CD4-positive, alpha-beta memory T cell (primary cell): Measurements from ENCODE around the gene MAD1L1. TPM values are rescaled to one million over a fixed set of nuclear protein-coding genes. Genes with fewer than 3 reads are reported as not detected.

Source experiments
- CTCF ChIA-PET: fragments of 350-600 bp; sonication (Branson Sonifier 250); formaldehyde crosslinking; loops from one replicate; lab custom pipeline; 2021; ENCODE audit warnings: inconsistent platforms; ENCODE audit not compliant: partially characterized antibody; lab: Charles Lee
- POLR2A ChIA-PET: fragments of 350-600 bp; sonication (Branson Sonifier 250); formaldehyde crosslinking; loops from one replicate; lab custom pipeline; 2021; ENCODE audit not compliant: partially characterized antibody; lab: Charles Lee
- DNase-seq, 5 donors: peaks; one replicate each; pipeline versions ENCODE4 v3.0.0 to v3.0.0-alpha.2; 2020 to 2022; ENCODE audit warnings: mixed read lengths in 1 of 5
- H3K27ac ChIP-seq: one replicate; pipeline ENCODE4 v1.7.0; 2013; ENCODE audit warnings: low read depth, low read length
- H3K27me3 ChIP-seq: 2 replicates; pipeline ENCODE4 v1.7.0; 2013; ENCODE audit warnings: mild to moderate bottlenecking, low read length, moderate library complexity; ENCODE audit not compliant: insufficient read depth
- H3K36me3 ChIP-seq: 2 replicates; pipeline ENCODE4 v1.7.0; 2013; ENCODE audit warnings: mild to moderate bottlenecking, low read length, moderate library complexity; ENCODE audit not compliant: insufficient read depth
- H3K4me1 ChIP-seq: 2 replicates; pipeline ENCODE4 v1.7.0; 2013; ENCODE audit warnings: mild to moderate bottlenecking, low read length, moderate library complexity; ENCODE audit not compliant: insufficient read depth
- H3K4me3 ChIP-seq, 2 donors: one replicate each; pipeline ENCODE4 v1.7.0; 2013; ENCODE audit warnings: low read length in 2 of 2, mild to moderate bottlenecking in 1 of 2
- H3K9me3 ChIP-seq, 2 donors: one replicate each; pipeline ENCODE4 v1.7.0; 2013; ENCODE audit warnings: low read length in 2 of 2, control low read depth in 1 of 2; ENCODE audit not compliant: control insufficient read depth in 1 of 2
- H3K27ac Mint-ChIP-seq, 7 donors: one replicate each; pipeline ENCODE4 v1.8.0; 2020 to 2021; ENCODE audit warnings: mixed read lengths in 7 of 7, mild to moderate bottlenecking in 6 of 7, inconsistent platforms in 3 of 7, moderate library complexity in 3 of 7
- H3K27me3 Mint-ChIP-seq, 2 donors: one replicate each; pipeline ENCODE4 v1.8.0; 2020 to 2021; ENCODE audit warnings: mixed read lengths in 2 of 2
- H3K36me3 Mint-ChIP-seq, 2 donors: one replicate each; pipeline ENCODE4 v1.8.0; 2020 to 2021; ENCODE audit warnings: mixed read lengths in 2 of 2, inconsistent platforms in 1 of 2, mild to moderate bottlenecking in 1 of 2
- H3K4me1 Mint-ChIP-seq, 4 donors: one replicate each; pipeline ENCODE4 v1.8.0; 2020 to 2021; ENCODE audit warnings: mixed read lengths in 4 of 4, mild to moderate bottlenecking in 1 of 4
- H3K4me3 Mint-ChIP-seq, 8 donors: one replicate each; pipeline ENCODE4 v1.8.0; 2020 to 2021; ENCODE audit warnings: mixed read lengths in 8 of 8, mild to moderate bottlenecking in 7 of 8, moderate library complexity in 6 of 8, inconsistent platforms in 3 of 8
- H3K9me3 Mint-ChIP-seq, 8 donors: one replicate each; pipeline ENCODE4 v1.8.0; 2020 to 2021; ENCODE audit warnings: mixed read lengths in 8 of 8, mild to moderate bottlenecking in 5 of 8, inconsistent platforms in 3 of 8, moderate library complexity in 1 of 8
- intact Hi-C: fragments of 100-400 bp; cut with micrococcal nuclease; formaldehyde crosslinking; loops from one replicate; pipeline ENCODE4 v1.15.1; 2023
- polyA plus RNA-seq, 2 donors: library from polyadenylated mRNA; unstranded; fragments of 300-500 nt; fragmentation: Illumina TruSeq; gene quantifications; one replicate each; pipeline ENCODE4 v1.2.3, GENCODE V29; 2021
- total RNA-seq, 2 experiments: library from RNA; stranded (reverse); gene quantifications; one replicate each; pipeline ENCODE4 v1.2.3, GENCODE V29; 2021

The MAD1L1 gene
- total and polyA plus RNA-seq, 4 experiments from 2014 or later, result 89.9 to 132 (median 110) TPM

GRCh38 chr7:2066251-2066919, 166.4 kb downstream of the MAD1L1 start:
- peaks cover 1 to 3% of the 10 kb centered on the region in 2 donors for H3K36me3 Mint-ChIP-seq

GRCh38 chr7:2065528-2065927, 167.2 kb downstream of the MAD1L1 start:
- Mint-ChIP-seq H3K27ac (peak overlapping the region in 1 of 7 donors; percentile 8), H3K9me3 (peaks cover 0 to 2% (median 0%) of the 10 kb centered on the region in 8 donors), H3K36me3 (peaks cover 1 to 6% of the 10 kb centered on the region in 2 donors), H3K4me3 (no peak overlapping the region), H3K4me1 (peaks cover 10 to 32% (median 24%) of the 10 kb centered on the region in 4 donors), H3K27me3 (no peaks in the 10 kb centered on the region)
- intact Hi-C loops, result no loop called here
- no peaks in the 10 kb centered on the region for H3K9me3 ChIP-seq
- no peaks in the 10 kb centered on the region for H3K27me3 ChIP-seq
- DNase-seq, result no peak
- ChIA-PET CTCF (interaction anchor here (0.7 kb wide), 1 partner anchor 54 kb away, joined by 4 read pairs; no protein-coding TSS in a partner anchor), POLR2A (interaction anchor here (2.4 kb wide), 1 partner anchor 126 kb away, joined by 7 read pairs; no protein-coding TSS in a partner anchor)
- H3K27ac ChIP-seq, result no peak overlapping the region
- H3K36me3 ChIP-seq, result no peaks in the 10 kb centered on the region
- peaks cover 16% of the 10 kb centered on the region for H3K4me1 ChIP-seq
- H3K4me3 ChIP-seq, result no peak overlapping the region

More at GRCh38 chr7:2066251-2066919, 166.4 kb downstream of the MAD1L1 start:
- intact Hi-C loops, result no loop called here
- H3K27me3 Mint-ChIP-seq, result no peaks in the 10 kb centered on the region
- H3K4me1 Mint-ChIP-seq, result peaks cover 10 to 32% (median 24%) of the 10 kb centered on the region in 4 donors
- no peaks in the 10 kb centered on the region for H3K27me3 ChIP-seq
- H3K27ac Mint-ChIP-seq, result peak overlapping the region; percentile 27 to 91 (median 85)
- no peaks in the 10 kb centered on the region for H3K36me3 ChIP-seq
- CTCF ChIA-PET, result interaction anchor here (0.7 kb wide), 1 partner anchor 53 kb away, joined by 4 read pairs; no protein-coding TSS in a partner anchor
- H3K4me3 ChIP-seq, result peak overlapping the region in 1 of 2 donors; percentile 36
- peak overlapping the region; percentile 39 to 74 (median 67) for H3K4me3 Mint-ChIP-seq
- POLR2A ChIA-PET, result interaction anchor here (2.4 kb wide), 1 partner anchor 127 kb away, joined by 7 read pairs; no protein-coding TSS in a partner anchor
- no peaks in the 10 kb centered on the region for H3K9me3 ChIP-seq
- peak in 4 of 5 donors; percentile 26 to 39 (median 32) for DNase-seq
- H3K27ac ChIP-seq, result peak overlapping the region; percentile 38
- H3K9me3 Mint-ChIP-seq, result no peaks in the 10 kb centered on the region
- peaks cover 16% of the 10 kb centered on the region for H3K4me1 ChIP-seq

GRCh38 chr7:2063563-2064260, 169.0 kb downstream of the MAD1L1 start:
- H3K9me3 ChIP-seq, result no peaks in the 10 kb centered on the region
- peak overlapping the region in 1 of 8 donors; percentile 44 for H3K4me3 Mint-ChIP-seq
- peaks cover 0 to 6% (median under 1%) of the 10 kb centered on the region in 8 donors for H3K9me3 Mint-ChIP-seq
- H3K27ac ChIP-seq, result no peak overlapping the region
- no peak for DNase-seq
- peaks cover 1 to 15% of the 10 kb centered on the region in 2 donors for H3K36me3 Mint-ChIP-seq
- H3K36me3 ChIP-seq, result no peaks in the 10 kb centered on the region
- ChIA-PET POLR2A (no interaction called here), CTCF (no interaction called here)
- H3K4me1 ChIP-seq, result peaks cover 16% of the 10 kb centered on the region
- peak overlapping the region in 5 of 7 donors; percentile 21 to 71 (median 61) for H3K27ac Mint-ChIP-seq
- intact Hi-C loops, result no loop called here
- H3K27me3 Mint-ChIP-seq, result no peaks in the 10 kb centered on the region
- H3K4me3 ChIP-seq, result no peak overlapping the region
- no peaks in the 10 kb centered on the region for H3K27me3 ChIP-seq
- H3K4me1 Mint-ChIP-seq, result peaks cover 10 to 34% (median 25%) of the 10 kb centered on the region in 4 donors

GRCh38 chr7:2062648-2063047, 170.1 kb downstream of the MAD1L1 start:
- H3K4me3 ChIP-seq, result no peak overlapping the region
- Mint-ChIP-seq H3K4me1 (peaks cover 9 to 32% (median 24%) of the 10 kb centered on the region in 4 donors), H3K4me3 (no peak overlapping the region), H3K9me3 (peaks cover 0 to 6% (median under 1%) of the 10 kb centered on the region in 8 donors), H3K27ac (peak overlapping the region in 3 of 7 donors; percentile 33 to 76 (median 53)), H3K36me3 (peaks cover 0 to 15% of the 10 kb centered on the region in 2 donors), H3K27me3 (no peaks in the 10 kb centered on the region)
- H3K36me3 ChIP-seq, result no peaks in the 10 kb centered on the region
- H3K9me3 ChIP-seq, result no peaks in the 10 kb centered on the region
- ChIA-PET CTCF (no interaction called here), POLR2A (no interaction called here)
- intact Hi-C loops, result no loop called here
- H3K27ac ChIP-seq, result no peak overlapping the region
- peaks cover 16% of the 10 kb centered on the region for H3K4me1 ChIP-seq
- no peaks in the 10 kb centered on the region for H3K27me3 ChIP-seq
- DNase-seq, result no peak

GRCh38 chr7:2060701-2061100, 172.0 kb downstream of the MAD1L1 start:
- H3K27ac ChIP-seq, result no peak overlapping the region
- ChIA-PET CTCF (no interaction called here), POLR2A (no interaction called here)
- H3K4me3 Mint-ChIP-seq, result no peak overlapping the region
- H3K27me3 Mint-ChIP-seq, result no peaks in the 10 kb centered on the region
- no peak for DNase-seq
- no peaks in the 10 kb centered on the region for H3K27me3 ChIP-seq
- no peak overlapping the region for H3K27ac Mint-ChIP-seq
- peaks cover 0 to 15% of the 10 kb centered on the region in 2 donors for H3K36me3 Mint-ChIP-seq
- intact Hi-C loops, result no loop called here
- no peaks in the 10 kb centered on the region for H3K9me3 ChIP-seq
- H3K4me3 ChIP-seq, result no peak overlapping the region
- peaks cover 3% of the 10 kb centered on the region for H3K4me1 ChIP-seq
- peaks cover 0 to 6% (median under 1%) of the 10 kb centered on the region in 8 donors for H3K9me3 Mint-ChIP-seq
- peaks cover 5 to 21% (median 15%) of the 10 kb centered on the region in 4 donors for H3K4me1 Mint-ChIP-seq
- H3K36me3 ChIP-seq, result no peaks in the 10 kb centered on the region

GRCh38 chr7:2059964-2060700, 172.6 kb downstream of the MAD1L1 start:
- Histone ChIP-seq H3K36me3 (no peaks in the 10 kb centered on the region), H3K4me1 (no peaks in the 10 kb centered on the region), H3K27ac (no peak overlapping the region), H3K27me3 (no peaks in the 10 kb centered on the region), H3K9me3 (no peaks in the 10 kb centered on the region), H3K4me3 (no peak overlapping the region)
- H3K36me3 Mint-ChIP-seq, result peaks cover 0 to 15% of the 10 kb centered on the region in 2 donors
- DNase-seq, result no peak
- no peaks in the 10 kb centered on the region for H3K27me3 Mint-ChIP-seq
- peaks cover 0 to 6% (median under 1%) of the 10 kb centered on the region in 8 donors for H3K9me3 Mint-ChIP-seq
- H3K4me1 Mint-ChIP-seq, result peaks cover 5 to 21% (median 14%) of the 10 kb centered on the region in 4 donors
- POLR2A ChIA-PET, result no interaction called here
- H3K27ac Mint-ChIP-seq, result no peak overlapping the region
- CTCF ChIA-PET, result no interaction called here
- H3K4me3 Mint-ChIP-seq, result peak overlapping the region in 1 of 8 donors; percentile 9
- intact Hi-C loops, result no loop called here
